ENCODE data around the gene RYR1.
"Not testable (repeated sequence)": the region's sequence is repeated elsewhere in the genome, so short reads cannot be mapped to it uniquely, and the experiment has no call there.

DNA sequence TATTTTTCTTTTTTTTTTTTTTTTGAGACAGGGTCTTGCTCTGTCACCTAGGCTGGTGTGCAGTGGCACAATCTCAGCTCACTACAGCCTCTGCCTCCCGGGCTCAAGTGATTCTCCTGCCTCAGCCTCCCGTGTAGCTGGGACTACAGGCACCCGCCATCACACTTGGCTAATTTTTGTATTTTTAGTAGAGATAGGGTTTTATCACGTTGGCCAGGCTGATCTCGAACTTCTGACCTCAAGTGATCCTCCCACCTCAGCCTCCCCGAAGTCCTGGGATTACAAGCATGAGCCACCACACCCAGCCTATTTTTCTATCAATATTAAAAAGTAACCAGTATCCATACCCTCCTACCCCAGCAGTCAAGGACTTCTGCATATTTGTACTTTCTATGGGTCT is 23.1 kb upstream of the RYR1 start:
- TF ChIP-seq NFRKB (IDR thresholded peaks at IDR 0.05); ZBTB7A (CRISPR knock-in tag; IDR thresholded peaks at IDR 0.05); IKZF1 (IDR thresholded peaks at IDR 0.05); CAMTA2 (CRISPR knock-in tag; IDR thresholded peaks at IDR 0.05; ENCODE audit: borderline replicate concordance); NFATC3 (CRISPR knock-in tag; IDR thresholded peaks at IDR 0.05); CBFB (CRISPR knock-in tag; IDR thresholded peaks at IDR 0.05); ZKSCAN1 (IDR thresholded peaks at IDR 0.05; ENCODE audit: low read length): not testable (repeated sequence)
- TF ChIP-seq, protein P1, sequence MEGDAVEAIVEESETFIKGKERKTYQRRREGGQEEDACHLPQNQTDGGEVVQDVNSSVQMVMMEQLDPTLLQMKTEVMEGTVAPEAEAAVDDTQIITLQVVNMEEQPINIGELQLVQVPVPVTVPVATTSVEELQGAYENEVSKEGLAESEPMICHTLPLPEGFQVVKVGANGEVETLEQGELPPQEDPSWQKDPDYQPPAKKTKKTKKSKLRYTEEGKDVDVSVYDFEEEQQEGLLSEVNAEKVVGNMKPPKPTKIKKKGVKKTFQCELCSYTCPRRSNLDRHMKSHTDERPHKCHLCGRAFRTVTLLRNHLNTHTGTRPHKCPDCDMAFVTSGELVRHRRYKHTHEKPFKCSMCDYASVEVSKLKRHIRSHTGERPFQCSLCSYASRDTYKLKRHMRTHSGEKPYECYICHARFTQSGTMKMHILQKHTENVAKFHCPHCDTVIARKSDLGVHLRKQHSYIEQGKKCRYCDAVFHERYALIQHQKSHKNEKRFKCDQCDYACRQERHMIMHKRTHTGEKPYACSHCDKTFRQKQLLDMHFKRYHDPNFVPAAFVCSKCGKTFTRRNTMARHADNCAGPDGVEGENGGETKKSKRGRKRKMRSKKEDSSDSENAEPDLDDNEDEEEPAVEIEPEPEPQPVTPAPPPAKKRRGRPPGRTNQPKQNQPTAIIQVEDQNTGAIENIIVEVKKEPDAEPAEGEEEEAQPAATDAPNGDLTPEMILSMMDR (CRISPR knock-in tag; IDR thresholded peaks at IDR 0.05): not testable (repeated sequence)
- TF ChIP-seq, protein P2, sequence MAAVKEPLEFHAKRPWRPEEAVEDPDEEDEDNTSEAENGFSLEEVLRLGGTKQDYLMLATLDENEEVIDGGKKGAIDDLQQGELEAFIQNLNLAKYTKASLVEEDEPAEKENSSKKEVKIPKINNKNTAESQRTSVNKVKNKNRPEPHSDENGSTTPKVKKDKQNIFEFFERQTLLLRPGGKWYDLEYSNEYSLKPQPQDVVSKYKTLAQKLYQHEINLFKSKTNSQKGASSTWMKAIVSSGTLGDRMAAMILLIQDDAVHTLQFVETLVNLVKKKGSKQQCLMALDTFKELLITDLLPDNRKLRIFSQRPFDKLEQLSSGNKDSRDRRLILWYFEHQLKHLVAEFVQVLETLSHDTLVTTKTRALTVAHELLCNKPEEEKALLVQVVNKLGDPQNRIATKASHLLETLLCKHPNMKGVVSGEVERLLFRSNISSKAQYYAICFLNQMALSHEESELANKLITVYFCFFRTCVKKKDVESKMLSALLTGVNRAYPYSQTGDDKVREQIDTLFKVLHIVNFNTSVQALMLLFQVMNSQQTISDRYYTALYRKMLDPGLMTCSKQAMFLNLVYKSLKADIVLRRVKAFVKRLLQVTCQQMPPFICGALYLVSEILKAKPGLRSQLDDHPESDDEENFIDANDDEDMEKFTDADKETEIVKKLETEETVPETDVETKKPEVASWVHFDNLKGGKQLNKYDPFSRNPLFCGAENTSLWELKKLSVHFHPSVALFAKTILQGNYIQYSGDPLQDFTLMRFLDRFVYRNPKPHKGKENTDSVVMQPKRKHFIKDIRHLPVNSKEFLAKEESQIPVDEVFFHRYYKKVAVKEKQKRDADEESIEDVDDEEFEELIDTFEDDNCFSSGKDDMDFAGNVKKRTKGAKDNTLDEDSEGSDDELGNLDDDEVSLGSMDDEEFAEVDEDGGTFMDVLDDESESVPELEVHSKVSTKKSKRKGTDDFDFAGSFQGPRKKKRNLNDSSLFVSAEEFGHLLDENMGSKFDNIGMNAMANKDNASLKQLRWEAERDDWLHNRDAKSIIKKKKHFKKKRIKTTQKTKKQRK (IDR thresholded peaks at IDR 0.05; ENCODE audit: low read length): not testable (repeated sequence)
- TF ChIP-seq, protein P3, sequence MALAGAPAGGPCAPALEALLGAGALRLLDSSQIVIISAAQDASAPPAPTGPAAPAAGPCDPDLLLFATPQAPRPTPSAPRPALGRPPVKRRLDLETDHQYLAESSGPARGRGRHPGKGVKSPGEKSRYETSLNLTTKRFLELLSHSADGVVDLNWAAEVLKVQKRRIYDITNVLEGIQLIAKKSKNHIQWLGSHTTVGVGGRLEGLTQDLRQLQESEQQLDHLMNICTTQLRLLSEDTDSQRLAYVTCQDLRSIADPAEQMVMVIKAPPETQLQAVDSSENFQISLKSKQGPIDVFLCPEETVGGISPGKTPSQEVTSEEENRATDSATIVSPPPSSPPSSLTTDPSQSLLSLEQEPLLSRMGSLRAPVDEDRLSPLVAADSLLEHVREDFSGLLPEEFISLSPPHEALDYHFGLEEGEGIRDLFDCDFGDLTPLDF (CRISPR knock-in tag; IDR thresholded peaks at IDR 0.05): not testable (repeated sequence)
